Activated T-helper 2 cell treated with anti-CD3 and anti-CD28 coated beads, Interferon-gamma antibody, Interleukin-2, Interleukin-4, amounts not matched to agents 10 μg/mL and 5 μg/mL and 100 μg/mL, durations not matched to agents 14 hours and 24 hours and 36 hours (primary cell): ENCODE measurements around the gene IDNK. TPM values are rescaled to one million over a fixed set of nuclear protein-coding genes. Genes with fewer than 3 reads are reported as not detected.

Experiments used
- DNase-seq: peaks from one replicate; pipeline ENCODE4 v3.0.0; 2021; ENCODE audit warnings: low spot score
- H3K27ac Mint-ChIP-seq: one replicate; pipeline ENCODE4 v1.8.0; 2021; ENCODE audit warnings: mixed read lengths
- H3K27me3 Mint-ChIP-seq: one replicate; pipeline ENCODE4 v1.8.0; 2021; ENCODE audit warnings: low read depth, mixed read lengths
- H3K36me3 Mint-ChIP-seq: one replicate; pipeline ENCODE4 v1.8.0; 2021; ENCODE audit warnings: low read depth, mixed read lengths
- H3K4me1 Mint-ChIP-seq: one replicate; pipeline ENCODE4 v1.8.0; 2021; ENCODE audit warnings: low read depth, mixed read lengths
- H3K4me3 Mint-ChIP-seq: one replicate; pipeline ENCODE4 v1.8.0; 2021; ENCODE audit warnings: low read depth, mild to moderate bottlenecking, moderate library complexity, mixed read lengths
- H3K9me3 Mint-ChIP-seq: one replicate; pipeline ENCODE4 v1.8.0; 2021; ENCODE audit warnings: mixed read lengths
- intact Hi-C: fragments of 100-400 bp; cut with micrococcal nuclease; formaldehyde crosslinking; loops from one replicate; pipeline ENCODE4 v1.15.1; 2023
- total RNA-seq: library from RNA; stranded (reverse); gene quantifications from 2 replicates; pipeline ENCODE4 v1.2.3, GENCODE V29; 2022

IDNK gene
- total RNA-seq, 1 donor from 2014 or later: 4.9 TPM

GRCh38 chr9:83646500-83647239 lies 23.7 kb downstream of the IDNK start:
- intact Hi-C loops: no loop called here
- no peaks in the 10 kb centered on the region for H3K4me1 Mint-ChIP-seq
- no peaks in the 10 kb centered on the region for H3K27me3 Mint-ChIP-seq
- peaks cover 20% of the 10 kb centered on the region for H3K36me3 Mint-ChIP-seq
- H3K9me3 Mint-ChIP-seq: no peaks in the 10 kb centered on the region
- H3K4me3 Mint-ChIP-seq: no peak overlapping the region
- H3K27ac Mint-ChIP-seq: no peak overlapping the region
- DNase-seq: no peak

GRCh38 chr9:83649080-83649479 lies 26.1 kb downstream of the IDNK start:
- no peak overlapping the region for H3K27ac Mint-ChIP-seq
- no peaks in the 10 kb centered on the region for H3K27me3 Mint-ChIP-seq
- no peaks in the 10 kb centered on the region for H3K4me1 Mint-ChIP-seq
- DNase-seq: peak; percentile 48
- H3K9me3 Mint-ChIP-seq: no peaks in the 10 kb centered on the region
- peaks cover 36% of the 10 kb centered on the region for H3K36me3 Mint-ChIP-seq
- no peak overlapping the region for H3K4me3 Mint-ChIP-seq
- intact Hi-C loops: loop anchor here (1.0 kb wide), 1 partner anchor 29 kb away; no protein-coding TSS in a partner anchor

GRCh38 chr9:83649515-83649914 lies 26.6 kb downstream of the IDNK start:
- Mint-ChIP-seq H3K27me3 (no peaks in the 10 kb centered on the region), H3K27ac (no peak overlapping the region), H3K4me3 (no peak overlapping the region), H3K36me3 (peaks cover 41% of the 10 kb centered on the region), H3K9me3 (no peaks in the 10 kb centered on the region), H3K4me1 (no peaks in the 10 kb centered on the region)
- no peak for DNase-seq
- intact Hi-C loops: loop anchor here (1.0 kb wide), 1 partner anchor 29 kb away; no protein-coding TSS in a partner anchor

- Mint-ChIP-seq H3K4me1 (peaks cover 2% of the 10 kb centered on the region), H3K9me3 (no peaks in the 10 kb centered on the region), H3K27ac (no peak overlapping the region), H3K36me3 (peaks cover 48% of the 10 kb centered on the region), H3K4me3 (no peak overlapping the region), H3K27me3 (no peaks in the 10 kb centered on the region)
- intact Hi-C loops: no loop called here
- no peak for DNase-seq
These were observed 28.6 kb downstream of the IDNK start for GRCh38 chr9:83651558-83651957.

- H3K4me3 Mint-ChIP-seq: no peak overlapping the region
- DNase-seq: no peak
- H3K27me3 Mint-ChIP-seq: no peaks in the 10 kb centered on the region
- H3K4me1 Mint-ChIP-seq: peaks cover 2% of the 10 kb centered on the region
- no peak overlapping the region for H3K27ac Mint-ChIP-seq
- intact Hi-C loops: no loop called here
- H3K36me3 Mint-ChIP-seq: peaks cover 48% of the 10 kb centered on the region
- no peaks in the 10 kb centered on the region for H3K9me3 Mint-ChIP-seq
These were observed 29.5 kb downstream of the IDNK start for GRCh38 chr9:83652433-83652832.

DNA sequence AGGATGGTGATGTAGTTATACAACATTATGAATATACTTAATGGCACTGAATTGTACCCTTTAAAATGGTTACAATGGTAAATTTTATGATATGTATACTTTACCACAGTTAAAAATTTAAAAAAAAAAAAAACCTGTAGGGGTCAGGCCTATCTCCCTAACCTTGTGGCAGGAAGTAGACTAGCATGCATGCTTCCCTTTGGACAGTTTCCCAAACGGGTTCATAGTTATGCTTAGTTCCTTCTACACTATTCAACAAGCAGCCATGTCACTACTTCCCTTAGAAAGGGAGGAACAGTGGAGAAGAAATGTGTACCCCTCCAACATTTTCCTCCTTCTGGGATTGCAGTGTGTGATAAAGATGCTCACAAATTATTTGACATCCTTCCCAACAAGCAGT lies 32.5 kb downstream of the IDNK start:
- peaks cover 49% of the 10 kb centered on the region for H3K36me3 Mint-ChIP-seq
- H3K27me3 Mint-ChIP-seq: no peaks in the 10 kb centered on the region
- intact Hi-C loops: no loop called here
- H3K27ac Mint-ChIP-seq: no peak overlapping the region
- DNase-seq: no peak
- peaks cover 2% of the 10 kb centered on the region for H3K4me1 Mint-ChIP-seq
- H3K9me3 Mint-ChIP-seq: no peaks in the 10 kb centered on the region
- no peak overlapping the region for H3K4me3 Mint-ChIP-seq

GRCh38 chr9:83656032-83656680 lies 33.2 kb downstream of the IDNK start:
- intact Hi-C loops: no loop called here
- Mint-ChIP-seq H3K9me3 (no peaks in the 10 kb centered on the region), H3K27ac (no peak overlapping the region), H3K27me3 (no peaks in the 10 kb centered on the region), H3K4me3 (no peak overlapping the region), H3K4me1 (peaks cover 2% of the 10 kb centered on the region), H3K36me3 (peaks cover 50% of the 10 kb centered on the region)
- no peak for DNase-seq

- H3K36me3 Mint-ChIP-seq: peaks cover 49% of the 10 kb centered on the region
- no peaks in the 10 kb centered on the region for H3K27me3 Mint-ChIP-seq
- no peak overlapping the region for H3K4me3 Mint-ChIP-seq
- H3K9me3 Mint-ChIP-seq: no peaks in the 10 kb centered on the region
- no peak for DNase-seq
- H3K27ac Mint-ChIP-seq: no peak overlapping the region
- intact Hi-C loops: no loop called here
- H3K4me1 Mint-ChIP-seq: peaks cover 2% of the 10 kb centered on the region
These were observed 34.0 kb downstream of the IDNK start for GRCh38 chr9:83656952-83657351.

DNA sequence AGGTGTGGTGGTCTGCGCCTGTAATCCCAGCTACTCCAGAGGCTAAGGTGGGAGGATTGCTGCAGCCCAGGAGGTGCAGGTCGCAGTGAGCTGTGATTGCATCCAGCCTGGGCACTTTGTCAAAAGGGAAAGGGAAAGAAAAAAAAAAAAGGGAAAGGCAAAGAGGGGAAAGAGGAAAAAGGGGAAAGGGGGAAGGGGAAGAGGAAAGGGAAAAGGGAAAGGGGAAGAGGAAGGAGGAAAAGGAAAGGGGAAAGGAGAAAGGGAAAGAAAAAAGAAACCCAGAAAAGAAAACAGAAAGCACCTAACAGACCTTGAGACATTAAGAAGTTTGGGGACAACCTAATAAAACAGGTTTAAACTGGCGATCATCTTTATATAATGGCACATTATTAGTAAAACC lies 40.0 kb downstream of the IDNK start:
- no peak overlapping the region for H3K27ac Mint-ChIP-seq
- H3K4me1 Mint-ChIP-seq: peaks cover 2% of the 10 kb centered on the region
- H3K36me3 Mint-ChIP-seq: peaks cover 66% of the 10 kb centered on the region
- H3K9me3 Mint-ChIP-seq: no peaks in the 10 kb centered on the region
- H3K27me3 Mint-ChIP-seq: no peaks in the 10 kb centered on the region
- intact Hi-C loops: no loop called here
- DNase-seq: no peak
- H3K4me3 Mint-ChIP-seq: no peak overlapping the region

DNA sequence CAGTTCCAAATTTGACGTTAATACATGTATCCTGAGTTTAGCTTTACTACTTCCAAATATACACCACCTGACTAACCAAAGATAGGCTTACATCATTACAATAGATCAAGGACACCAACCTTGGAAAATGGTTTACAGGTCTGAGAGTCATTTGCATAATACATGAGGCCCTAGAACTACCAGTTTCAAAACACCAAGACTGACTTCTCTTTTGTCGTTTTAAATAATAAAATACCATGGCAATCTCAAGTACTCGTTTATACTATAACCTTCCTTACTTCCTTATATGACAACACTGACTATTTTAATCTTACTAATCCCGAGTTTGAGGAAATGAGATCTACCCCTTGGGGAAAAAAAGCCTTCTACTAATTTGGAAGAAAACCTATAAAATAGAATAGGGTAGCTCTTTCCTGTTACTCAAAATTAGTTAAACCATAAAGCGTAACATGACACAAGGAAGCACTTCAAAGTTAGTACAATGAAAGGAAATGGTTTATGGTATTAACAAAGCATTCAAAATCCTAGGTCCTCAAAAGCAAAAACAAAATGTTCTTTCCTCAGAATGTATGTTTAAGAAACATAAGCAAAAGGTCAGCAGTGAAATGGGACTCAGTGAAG lies 42.7 kb downstream of the IDNK start:
- intact Hi-C loops: no loop called here
- H3K27me3 Mint-ChIP-seq: no peaks in the 10 kb centered on the region
- H3K4me3 Mint-ChIP-seq: no peak overlapping the region
- no peaks in the 10 kb centered on the region for H3K9me3 Mint-ChIP-seq
- H3K27ac Mint-ChIP-seq: no peak overlapping the region
- H3K4me1 Mint-ChIP-seq: peaks cover 2% of the 10 kb centered on the region
- H3K36me3 Mint-ChIP-seq: peaks cover 66% of the 10 kb centered on the region
- DNase-seq: no peak

DNA sequence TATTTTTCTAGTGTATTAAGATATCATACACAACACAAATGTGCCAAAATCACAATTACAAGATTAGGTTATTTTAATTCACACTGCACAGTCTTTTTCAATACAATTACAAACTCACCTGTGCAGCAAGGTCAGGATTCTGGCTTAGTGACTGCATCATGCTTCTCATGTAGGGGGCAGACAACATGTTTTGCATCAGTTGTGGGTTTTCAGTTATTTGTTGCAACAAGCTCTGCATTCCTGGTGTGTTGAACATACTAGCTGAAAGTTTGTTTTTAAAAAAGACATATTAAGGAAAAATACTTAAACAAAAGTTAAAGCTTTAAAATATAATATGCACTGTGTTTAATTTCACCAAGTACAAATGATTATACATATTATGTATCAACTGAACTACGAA lies 46.1 kb downstream of the IDNK start:
- H3K4me1 Mint-ChIP-seq: peaks cover 2% of the 10 kb centered on the region
- H3K27me3 Mint-ChIP-seq: no peaks in the 10 kb centered on the region
- H3K36me3 Mint-ChIP-seq: peaks cover 62% of the 10 kb centered on the region
- no peak for DNase-seq
- intact Hi-C loops: no loop called here
- no peak overlapping the region for H3K4me3 Mint-ChIP-seq
- H3K27ac Mint-ChIP-seq: no peak overlapping the region
- no peaks in the 10 kb centered on the region for H3K9me3 Mint-ChIP-seq

- H3K27ac Mint-ChIP-seq: no peak overlapping the region
- DNase-seq: no peak
- intact Hi-C loops: no loop called here
- H3K27me3 Mint-ChIP-seq: no peaks in the 10 kb centered on the region
- no peaks in the 10 kb centered on the region for H3K9me3 Mint-ChIP-seq
- H3K4me1 Mint-ChIP-seq: peaks cover 3% of the 10 kb centered on the region
- no peak overlapping the region for H3K4me3 Mint-ChIP-seq
- peaks cover 62% of the 10 kb centered on the region for H3K36me3 Mint-ChIP-seq
These were observed 47.4 kb downstream of the IDNK start for GRCh38 chr9:83670381-83670780.

GRCh38 chr9:83671451-83671850 lies 48.5 kb downstream of the IDNK start:
- DNase-seq: no peak
- H3K9me3 Mint-ChIP-seq: no peaks in the 10 kb centered on the region
- H3K4me3 Mint-ChIP-seq: no peak overlapping the region
- H3K4me1 Mint-ChIP-seq: peaks cover 4% of the 10 kb centered on the region
- peaks cover 59% of the 10 kb centered on the region for H3K36me3 Mint-ChIP-seq
- no peak overlapping the region for H3K27ac Mint-ChIP-seq
- intact Hi-C loops: no loop called here
- no peaks in the 10 kb centered on the region for H3K27me3 Mint-ChIP-seq
